Measurements from ENCODE around the gene LRRC75B. TPM values are rescaled to one million over a fixed set of nuclear protein-coding genes. Genes with fewer than 3 reads are reported as not detected.

Gene LRRC75B
- total RNA-seq, 1 experiment from 2014 or later = 7.9 TPM

GRCh38 chr22:24540470-24540869 lies 52.4 kb downstream of the LRRC75B start (continued):
- TF ChIP-seq JUND (IDR thresholded peaks at IDR 0.05) = no peak
- no peak for TF ChIP-seq SRF (IDR thresholded peaks at IDR 0.05; ENCODE audit: low read depth)
- no peak for TF ChIP-seq SIN3A (IDR thresholded peaks at IDR 0.05; ENCODE audit: low read depth)
- no peak for TF ChIP-seq FOSL1 (IDR thresholded peaks at IDR 0.05; ENCODE audit: low read depth)
- no peak for TF ChIP-seq ZNF274 (IDR thresholded peaks at IDR 0.05; ENCODE audit: low read depth, low read length)
- TF ChIP-seq CBX3 (IDR thresholded peaks at IDR 0.05; ENCODE audit: low read depth) = no peak
- no peak for TF ChIP-seq RAD21 (IDR thresholded peaks at IDR 0.05; ENCODE audit: low read depth)

GRCh38 chr22:24536089-24536488 lies 56.8 kb downstream of the LRRC75B start:
- CTCF ChIA-PET = no interaction called here
- no peaks in the 10 kb centered on the region for H3K9me3 ChIP-seq (ENCODE audit: control insufficient read depth in 1 of 2, insufficient read depth in 1 of 2, low read depth in 1 of 2, low read length in 2 of 2)
- H4K20me1 ChIP-seq (ENCODE audit: insufficient read depth) = no peaks in the 10 kb centered on the region
- ATAC-seq (no peak), DNase-seq (ENCODE audit: low read depth, low spot score) (no peak)
- H3K36me3 ChIP-seq (ENCODE audit: control insufficient read depth in 1 of 2, insufficient read depth in 2 of 2, low read length in 2 of 2) = no peaks in the 10 kb centered on the region
- no peaks in the 10 kb centered on the region for H3K9me2 ChIP-seq (ENCODE audit: insufficient read depth)
- BruUV-seq (replicated peaks) = no TSS peak
- intact Hi-C loops (cut with micrococcal nuclease) = no loop called here
- H3K79me2 ChIP-seq (ENCODE audit: insufficient read depth, low read length) = no peaks in the 10 kb centered on the region
- H3K4me3 ChIP-seq (replicated peaks in 1 of 2; ENCODE audit: low read depth in 1 of 2, low read length in 2 of 2) = no peak overlapping the region
- H3K9ac ChIP-seq (ENCODE audit: low read length) = no peak overlapping the region
- peaks cover 0 to 2% of the 10 kb centered on the region in 2 experiments; a peak in 1 of 4 replicates for H3K4me1 ChIP-seq (ENCODE audit: control insufficient read depth in 1 of 2, insufficient read depth in 2 of 2, low read length in 2 of 2)
- no peak overlapping the region for H2AFZ ChIP-seq (ENCODE audit: low read depth, low read length, poor library complexity, severe bottlenecking)
- no peak overlapping the region for H3K27ac ChIP-seq (ENCODE audit: low read depth, low read length)
- H3K4me2 ChIP-seq (ENCODE audit: low read length) = no peak overlapping the region
- H3K27me3 ChIP-seq (ENCODE audit: insufficient read depth, low read length) = no peaks in the 10 kb centered on the region
- no peak for TF ChIP-seq EZH2 (IDR thresholded peaks at IDR 0.05)
- no peak for TF ChIP-seq ELF1 (IDR thresholded peaks at IDR 0.05; ENCODE audit: borderline replicate concordance, low read depth)
- no peak for TF ChIP-seq RAD21 (IDR thresholded peaks at IDR 0.05; ENCODE audit: low read depth)
- no peak for TF ChIP-seq ZBTB33 (IDR thresholded peaks at IDR 0.05; ENCODE audit: extremely low read depth, insufficient replicate concordance, low read length)
- TF ChIP-seq EGR1 (IDR thresholded peaks at IDR 0.05; ENCODE audit: low read depth) = no peak
- TF ChIP-seq CEBPB (IDR thresholded peaks at IDR 0.05; ENCODE audit: low read depth) = no peak
- TF ChIP-seq MAX (IDR thresholded peaks at IDR 0.05) = no peak
- no peak for TF ChIP-seq ZNF274 (IDR thresholded peaks at IDR 0.05; ENCODE audit: low read depth, low read length)
- TF ChIP-seq CBX3 (IDR thresholded peaks at IDR 0.05; ENCODE audit: low read depth) = no peak
- no peak for TF ChIP-seq SIN3A (IDR thresholded peaks at IDR 0.05; ENCODE audit: low read depth)
- RAD21 ChIA-PET (ENCODE audit: low non-redundant PET in 1 of 2, low total read pairs in 2 of 2, uncharacterized antibody in 2 of 2, unreplicated experiment in 2 of 2) = no interaction called here
- POLR2A ChIA-PET = no interaction called here

Other genes with a start within 250 kb of the LRRC75B start
- 3.6 TPM for gene ADORA2A, start 165.5 kb downstream of the LRRC75B start, total RNA-seq (2021; ENCODE audit: unreplicated experiment)
- gene UPB1, start 97.7 kb downstream of the LRRC75B start, total RNA-seq (2021; ENCODE audit: unreplicated experiment) = 0.27 TPM
- gene GUCD1, start 37.9 kb downstream of the LRRC75B start, total RNA-seq (2021; ENCODE audit: unreplicated experiment) = 48.7 TPM
- 144 TPM for gene SNRPD3, start 37.1 kb downstream of the LRRC75B start, total RNA-seq (2021; ENCODE audit: unreplicated experiment)
- 14.0 TPM for gene GGT1, start 10.1 kb upstream of the LRRC75B start, total RNA-seq (2021; ENCODE audit: unreplicated experiment)
- gene PIWIL3, start 181.6 kb upstream of the LRRC75B start, total RNA-seq (2021; ENCODE audit: unreplicated experiment) = not detected
- 5.1 TPM for gene SGSM1, start 213.1 kb upstream of the LRRC75B start, total RNA-seq (2021; ENCODE audit: unreplicated experiment)